ENCODE data around the gene PLXNA2.

DNA sequence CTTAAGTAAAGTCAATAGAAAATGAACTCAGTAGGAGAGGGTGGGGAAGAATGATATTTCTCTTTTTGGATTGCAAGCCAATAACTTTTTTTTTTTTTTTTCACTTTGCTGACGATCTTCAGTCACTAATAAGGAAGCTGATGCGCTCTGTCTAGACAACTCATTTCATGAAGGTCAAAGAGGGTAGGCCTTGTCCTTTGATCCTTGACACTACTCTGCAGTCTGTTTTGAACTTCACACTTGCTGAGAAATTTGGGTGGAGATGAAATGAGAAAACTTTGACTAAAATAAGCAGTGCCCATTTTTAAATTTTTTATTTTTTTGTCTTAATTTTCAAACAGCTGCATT, 20.9 kb upstream of the PLXNA2 start:
- TF ChIP-seq, protein P1, sequence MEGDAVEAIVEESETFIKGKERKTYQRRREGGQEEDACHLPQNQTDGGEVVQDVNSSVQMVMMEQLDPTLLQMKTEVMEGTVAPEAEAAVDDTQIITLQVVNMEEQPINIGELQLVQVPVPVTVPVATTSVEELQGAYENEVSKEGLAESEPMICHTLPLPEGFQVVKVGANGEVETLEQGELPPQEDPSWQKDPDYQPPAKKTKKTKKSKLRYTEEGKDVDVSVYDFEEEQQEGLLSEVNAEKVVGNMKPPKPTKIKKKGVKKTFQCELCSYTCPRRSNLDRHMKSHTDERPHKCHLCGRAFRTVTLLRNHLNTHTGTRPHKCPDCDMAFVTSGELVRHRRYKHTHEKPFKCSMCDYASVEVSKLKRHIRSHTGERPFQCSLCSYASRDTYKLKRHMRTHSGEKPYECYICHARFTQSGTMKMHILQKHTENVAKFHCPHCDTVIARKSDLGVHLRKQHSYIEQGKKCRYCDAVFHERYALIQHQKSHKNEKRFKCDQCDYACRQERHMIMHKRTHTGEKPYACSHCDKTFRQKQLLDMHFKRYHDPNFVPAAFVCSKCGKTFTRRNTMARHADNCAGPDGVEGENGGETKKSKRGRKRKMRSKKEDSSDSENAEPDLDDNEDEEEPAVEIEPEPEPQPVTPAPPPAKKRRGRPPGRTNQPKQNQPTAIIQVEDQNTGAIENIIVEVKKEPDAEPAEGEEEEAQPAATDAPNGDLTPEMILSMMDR (IDR thresholded peaks at IDR 0.05) = no peak
- TF ChIP-seq POLR2A (IDR thresholded peaks at IDR 0.05) = no peak
